Kidney (tissue), 14 donors: ENCODE data around the gene MCCC1. TPM values are rescaled to one million over a fixed set of nuclear protein-coding genes. Genes with fewer than 3 reads are reported as not detected.

ENCODE experiments used
- DNase-seq, 5 donors: peaks; one replicate each; pipeline ENCODE4 v3.0.0-alpha.2; 2013 to 2020
- FAIRE-seq: peaks from 2 replicates; lab custom pipeline; 2012; peaks lifted over from hg19 to GRCh38; lab: Jason Lieb, UNC
- H3K27ac ChIP-seq, 2 donors: one replicate each; pipeline ENCODE4 v1.7.0; 2013; ENCODE audit warnings: low read depth in 2 of 2, low read length in 2 of 2, inconsistent platforms in 1 of 2
- H3K27me3 ChIP-seq: one replicate; pipeline ENCODE4 v1.7.1; 2013; ENCODE audit warnings: low read length, inconsistent platforms; ENCODE audit not compliant: control insufficient read depth, insufficient read depth
- H3K36me3 ChIP-seq, 3 donors: one replicate each; pipeline versions ENCODE4 v1.7.0 to v1.7.1; 2013; ENCODE audit warnings: low read length in 3 of 3, control low read depth in 1 of 3, inconsistent platforms in 1 of 3; ENCODE audit not compliant: insufficient read depth in 3 of 3, control insufficient read depth in 2 of 3
- H3K4me1 ChIP-seq, 3 donors: one replicate each; pipeline versions ENCODE4 v1.7.0 to v1.7.1; 2013; ENCODE audit warnings: low read length in 3 of 3, inconsistent platforms in 1 of 3, low read depth in 1 of 3; ENCODE audit not compliant: control insufficient read depth in 2 of 3, insufficient read depth in 2 of 3
- H3K4me3 ChIP-seq, 3 donors: one replicate each; pipeline versions ENCODE4 v1.7.0 to v1.8.1; 2013; ENCODE audit warnings: low read length in 3 of 3, control low read depth in 1 of 3, inconsistent platforms in 1 of 3
- H3K9ac ChIP-seq, 3 donors: one replicate each; pipeline versions ENCODE4 v1.7.0 to v1.7.1; 2013; ENCODE audit warnings: low read length in 3 of 3, control low read depth in 1 of 3, inconsistent platforms in 1 of 3
- H3K9me3 ChIP-seq, 3 donors: one replicate each; pipeline versions ENCODE4 v1.7.0 to v1.7.1; 2013; ENCODE audit warnings: low read length in 3 of 3, control low read depth in 1 of 3, inconsistent platforms in 1 of 3; ENCODE audit not compliant: control insufficient read depth in 2 of 3, insufficient read depth in 1 of 3
- CTCF ChIP-seq: IDR thresholded peaks from 3 replicates; pipeline ENCODE4 v1.5.1; 2012; ENCODE audit warnings: mild to moderate bottlenecking, moderate library complexity, borderline replicate concordance; ENCODE audit not compliant: insufficient read depth; ENCODE audit errors: extremely low read depth
- intact Hi-C: fragments of 100-400 bp; cut with DNase I; formaldehyde crosslinking; loops from one replicate; pipeline ENCODE4 v1.11.1; 2022
- polyA plus RNA-seq: library from polyadenylated mRNA; stranded (reverse); fragments of 350-450 nt; fragmentation: Illumina TruSeq; extraction: RNeasy Lipid Tissue Mini Kit (QIAGEN cat#74804); gene quantifications from one replicate; pipeline ENCODE4 v1.2.3, GENCODE V29; 2014; ENCODE audit warnings: low read depth, low replicate concordance; ENCODE audit not compliant: insufficient read depth
- total RNA-seq: library from RNA; stranded (reverse); fragmentation: NEBNext Ultra II Directional; extraction: Animal tissue kit (Norgen Biotek cat#: 25700); gene quantifications from one replicate; pipeline ENCODE4 v1.2.1, GENCODE V29; 2021
- donor health status: control.
- donor health status: control.
- donor health status: control.
- donor health status: control.
- donor health status: control.
- donor health status: DM: yes; HTN: yes; CAD: no.
- donor health status: Normal renal cell carcinoma (clear cell type).

MCCC1 gene
- total and polyA plus RNA-seq, 2 donors from 2014 or later, result 35.3 to 85.5 TPM

- TF ChIP-seq CTCF, result no peak
- Histone ChIP-seq H3K4me3 (no peak overlapping the region), H3K36me3 (peaks cover 0 to 9% (median 4%) of the 10 kb centered on the region in 3 donors), H3K9me3 (no peaks in the 10 kb centered on the region), H3K4me1 (no peaks in the 10 kb centered on the region), H3K27me3 (no peaks in the 10 kb centered on the region), H3K9ac (no peak overlapping the region), H3K27ac (no peak overlapping the region)
- no peak for FAIRE-seq
- intact Hi-C loops, result no loop called here
- no peak for DNase-seq
Observed at GRCh38 chr3:183058351-183058750, 40.9 kb downstream of the MCCC1 start.

DNA sequence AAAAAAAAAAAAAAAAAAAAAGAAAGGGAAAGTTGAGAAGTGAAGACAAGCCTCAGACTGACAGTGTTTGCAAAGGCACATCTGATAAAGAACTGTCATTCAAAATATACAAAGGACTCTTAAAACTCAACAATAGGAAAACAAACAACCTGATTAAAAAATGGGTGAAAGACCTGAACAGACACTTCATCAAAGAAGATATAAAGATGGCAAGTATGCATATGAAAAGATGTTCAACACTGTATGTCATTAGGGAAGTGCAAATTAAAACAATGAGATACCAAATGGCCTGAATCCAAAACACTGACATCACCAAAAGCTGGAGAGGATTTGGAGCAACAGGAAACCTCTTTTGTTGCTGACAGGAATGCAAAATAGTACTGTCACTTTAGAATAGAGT lies 48.6 kb downstream of the MCCC1 start:
- TF ChIP-seq CTCF, result no peak
- no peak overlapping the region for H3K4me3 ChIP-seq
- no peaks in the 10 kb centered on the region for H3K27me3 ChIP-seq
- no peaks in the 10 kb centered on the region for H3K9me3 ChIP-seq
- no peak overlapping the region for H3K27ac ChIP-seq
- H3K36me3 ChIP-seq, result peaks cover 5 to 22% (median 5%) of the 10 kb centered on the region in 3 donors
- H3K9ac ChIP-seq, result no peak overlapping the region
- intact Hi-C loops, result no loop called here
- no peaks in the 10 kb centered on the region for H3K4me1 ChIP-seq
- FAIRE-seq (no peak), DNase-seq (no peak)

- intact Hi-C loops, result no loop called here
- no peak for DNase-seq
- Histone ChIP-seq H3K27me3 (no peaks in the 10 kb centered on the region), H3K9ac (no peak overlapping the region), H3K4me3 (no peak overlapping the region), H3K4me1 (no peaks in the 10 kb centered on the region), H3K27ac (no peak overlapping the region), H3K36me3 (peaks cover 13 to 25% (median 14%) of the 10 kb centered on the region in 3 donors), H3K9me3 (no peaks in the 10 kb centered on the region)
- no peak for TF ChIP-seq CTCF
- FAIRE-seq, result no peak
Observed at GRCh38 chr3:183046883-183047282, 52.4 kb downstream of the MCCC1 start.
